CD4-positive, alpha-beta T cell (primary cell): ENCODE measurements around the gene PCDHGA1. TPM values are rescaled to one million over a fixed set of nuclear protein-coding genes. Genes with fewer than 3 reads are reported as not detected.

Source experiments
- ATAC-seq: fragments of 200-7000 bp; cut with Tn5 transposase; one replicate; pipeline ENCODE4 v1.10.0; 2022; ENCODE audit warnings: mild to moderate bottlenecking; ENCODE audit not compliant: poor library complexity
- CTCF ChIA-PET: fragments of 350-600 bp; sonication (Branson Sonifier 250); formaldehyde crosslinking; loops from one replicate; lab custom pipeline; 2021; ENCODE audit warnings: antibody characterized with exemption, inconsistent platforms; lab: Charles Lee
- POLR2A ChIA-PET: fragments of 350-600 bp; sonication (Branson Sonifier 250); formaldehyde crosslinking; loops from one replicate; lab custom pipeline; 2021; ENCODE audit warnings: antibody characterized with exemption, inconsistent platforms; lab: Charles Lee
- DNase-seq, 14 experiments: peaks; one replicate each; pipeline ENCODE4 v3.0.0-alpha.2; 2013 to 2020; ENCODE audit warnings: mixed read lengths in 2 of 14
- H3K27ac ChIP-seq, 2 donors: one replicate each; pipeline versions ENCODE4 v1.5.1 to v1.7.0; 2013; ENCODE audit warnings: low read length in 2 of 2, low read depth in 1 of 2, mild to moderate bottlenecking in 1 of 2
- H3K27me3 ChIP-seq, 2 experiments: 1 replicate in 1 of 2; 2 replicates in 1 of 2; pipeline versions ENCODE4 v1.6.1 to v1.7.0; 2013; ENCODE audit warnings: low read length in 2 of 2, control low read depth in 1 of 2, mild to moderate bottlenecking in 1 of 2, moderate library complexity in 1 of 2; ENCODE audit not compliant: insufficient read depth in 2 of 2, control insufficient read depth in 1 of 2
- H3K36me3 ChIP-seq: one replicate; pipeline ENCODE4 v1.6.1; 2013; ENCODE audit warnings: low read length, control low read depth; ENCODE audit not compliant: insufficient read depth
- H3K4me1 ChIP-seq: one replicate; pipeline ENCODE4 v1.6.1; 2013; ENCODE audit warnings: low read length, control low read depth; ENCODE audit not compliant: insufficient read depth
- H3K4me3 ChIP-seq: one replicate; pipeline ENCODE4 v1.5.1; 2013; ENCODE audit warnings: mild to moderate bottlenecking, low read length, moderate library complexity
- H3K9me3 ChIP-seq, 2 experiments: 1 replicate in 1 of 2; 2 replicates in 1 of 2; pipeline versions ENCODE4 v1.6.1 to v1.7.0; 2013; ENCODE audit warnings: low read length in 2 of 2, mild to moderate bottlenecking in 2 of 2, control low read depth in 1 of 2, moderate library complexity in 1 of 2; ENCODE audit not compliant: control insufficient read depth in 1 of 2, insufficient read depth in 1 of 2
- H3K27ac Mint-ChIP-seq: one replicate; pipeline ENCODE4 v1.8.0; 2020; ENCODE audit warnings: mixed read lengths
- H3K27me3 Mint-ChIP-seq: one replicate; pipeline ENCODE4 v1.8.0; 2021; ENCODE audit warnings: mixed read lengths
- H3K36me3 Mint-ChIP-seq: one replicate; pipeline ENCODE4 v1.8.0; 2021; ENCODE audit warnings: low read depth, mixed read lengths
- H3K4me1 Mint-ChIP-seq: one replicate; pipeline ENCODE4 v1.8.0; 2021; ENCODE audit warnings: low read depth, mixed read lengths
- H3K4me3 Mint-ChIP-seq: one replicate; pipeline ENCODE4 v1.8.0; 2020; ENCODE audit warnings: mild to moderate bottlenecking, mixed read lengths
- H3K9me3 Mint-ChIP-seq: one replicate; pipeline ENCODE4 v1.8.0; 2020; ENCODE audit warnings: mixed read lengths
- CTCF ChIP-seq: fragments of 200-600 bp; IDR thresholded peaks from one replicate; pipeline ENCODE4 v1.8.0; 2022; ENCODE audit warnings: antibody characterized with exemption, mild to moderate bottlenecking
- intact Hi-C, 2 experiments: fragments of 100-400 bp; cut with DNase I in 1 of 2; cut with micrococcal nuclease in 1 of 2; formaldehyde crosslinking; loops; one replicate each; pipeline versions ENCODE4 v1.15.1 to v1.9.0; 2023 to 2025; cut with DNase I, micrococcal nuclease
- total RNA-seq, 174 experiments: library from RNA in 2 of 174; stranded (reverse) in 2 of 174; gene quantifications; one replicate each; pipeline ENCODE4 v1.2.3 and lab custom pipeline; 2021 to 2026

The PCDHGA1 gene
- total RNA-seq, 2 experiments from 2014 or later, result not detected

GRCh38 chr5:141503681-141504080 lies 173.4 kb downstream of the PCDHGA1 start:
- H3K36me3 Mint-ChIP-seq, result no peaks in the 10 kb centered on the region
- DNase-seq, result no peak
- H3K27ac ChIP-seq, result no peak overlapping the region
- no peak for TF ChIP-seq CTCF
- ATAC-seq, result no peak
- no peaks in the 10 kb centered on the region for H3K36me3 ChIP-seq
- H3K27ac Mint-ChIP-seq, result no peak overlapping the region
- H3K27me3 Mint-ChIP-seq, result peaks cover 23% of the 10 kb centered on the region
- no peaks in the 10 kb centered on the region for H3K9me3 Mint-ChIP-seq
- H3K9me3 ChIP-seq, result no peaks in the 10 kb centered on the region
- POLR2A ChIA-PET, result no interaction called here
- no peak overlapping the region for H3K4me3 Mint-ChIP-seq
- no peaks in the 10 kb centered on the region for H3K4me1 Mint-ChIP-seq
- no peaks in the 10 kb centered on the region for H3K4me1 ChIP-seq
- CTCF ChIA-PET, result no interaction called here
- H3K4me3 ChIP-seq, result no peak overlapping the region
- intact Hi-C loops, result no loop called here
- peaks cover 0 to 2% of the 10 kb centered on the region in 2 experiments for H3K27me3 ChIP-seq

GRCh38 chr5:141504216-141504615 lies 173.9 kb downstream of the PCDHGA1 start:
- no peaks in the 10 kb centered on the region for H3K36me3 Mint-ChIP-seq
- Histone ChIP-seq H3K27ac (no peak overlapping the region), H3K4me3 (no peak overlapping the region), H3K9me3 (no peaks in the 10 kb centered on the region), H3K27me3 (peaks cover 0 to 2% of the 10 kb centered on the region in 2 experiments), H3K4me1 (no peaks in the 10 kb centered on the region), H3K36me3 (no peaks in the 10 kb centered on the region)
- H3K4me1 Mint-ChIP-seq, result no peaks in the 10 kb centered on the region
- ATAC-seq, result no peak
- ChIA-PET CTCF (no interaction called here), POLR2A (no interaction called here)
- no peak for DNase-seq
- intact Hi-C loops, result no loop called here
- H3K9me3 Mint-ChIP-seq, result no peaks in the 10 kb centered on the region
- H3K27ac Mint-ChIP-seq, result no peak overlapping the region
- H3K27me3 Mint-ChIP-seq, result peaks cover 18% of the 10 kb centered on the region
- no peak for TF ChIP-seq CTCF
- no peak overlapping the region for H3K4me3 Mint-ChIP-seq

- no peak for DNase-seq
- ATAC-seq, result no peak
- no peak overlapping the region for H3K27ac Mint-ChIP-seq
- Histone ChIP-seq H3K4me3 (no peak overlapping the region), H3K27ac (no peak overlapping the region), H3K4me1 (no peaks in the 10 kb centered on the region), H3K9me3 (no peaks in the 10 kb centered on the region), H3K27me3 (peaks cover 0 to 2% of the 10 kb centered on the region in 2 experiments), H3K36me3 (peaks cover 2% of the 10 kb centered on the region)
- H3K36me3 Mint-ChIP-seq, result no peaks in the 10 kb centered on the region
- POLR2A ChIA-PET, result no interaction called here
- H3K4me1 Mint-ChIP-seq, result peaks cover 4% of the 10 kb centered on the region
- no peak overlapping the region for H3K4me3 Mint-ChIP-seq
- CTCF ChIA-PET, result interaction anchor here (1.1 to 1.3 kb wide), 2 partner anchors 51 to 99 kb away, joined by 3 read pairs; partner anchors contain the start of gene PCDHGB6
- TF ChIP-seq CTCF, result no peak
- H3K9me3 Mint-ChIP-seq, result no peaks in the 10 kb centered on the region
- intact Hi-C loops, result no loop called here
- peaks cover 17% of the 10 kb centered on the region for H3K27me3 Mint-ChIP-seq
Observed at GRCh38 chr5:141506381-141507155, 176.3 kb downstream of the PCDHGA1 start.
